Fibroblast of skin of abdomen (primary cell): ENCODE results near the gene PDE3A.

Source experiments
- DNase-seq: peaks from one replicate; pipeline ENCODE4 v3.0.0-alpha.2; 2013

PDE3A gene

GRCh38 chr12:20624718-20625117, 256.4 kb downstream of the PDE3A start:
- peak; percentile 49 for DNase-seq

GRCh38 chr12:20625531-20625930, 257.2 kb downstream of the PDE3A start:
- DNase-seq = no peak

- DNase-seq = no peak
Measured at GRCh38 chr12:20627001-20627588, 258.8 kb downstream of the PDE3A start.

- no peak for DNase-seq
Measured at GRCh38 chr12:20628226-20628787, 260.0 kb downstream of the PDE3A start.

GRCh38 chr12:20628999-20629398, 260.7 kb downstream of the PDE3A start:
- no peak for DNase-seq

- DNase-seq = peak; percentile 30
Measured at GRCh38 chr12:20629414-20630156, 261.2 kb downstream of the PDE3A start.

GRCh38 chr12:20631711-20632110, 263.4 kb downstream of the PDE3A start:
- DNase-seq = peak; percentile 67

- no peak for DNase-seq
Measured at GRCh38 chr12:20641106-20641505, 272.8 kb downstream of the PDE3A start.

- DNase-seq = no peak
Measured at GRCh38 chr12:20643822-20644221, 275.5 kb downstream of the PDE3A start.

GRCh38 chr12:20646239-20646827, 278.0 kb downstream of the PDE3A start:
- peak; percentile 53 for DNase-seq

- no peak for DNase-seq
Measured at GRCh38 chr12:20653871-20654270, 285.5 kb downstream of the PDE3A start.

GRCh38 chr12:20656600-20656999, 288.3 kb downstream of the PDE3A start:
- DNase-seq = no peak

GRCh38 chr12:20657496-20657895, 289.2 kb downstream of the PDE3A start:
- no peak for DNase-seq

GRCh38 chr12:20681334-20681733, 313.0 kb downstream of the PDE3A start:
- no peak for DNase-seq

- no peak for DNase-seq
Measured at GRCh38 chr12:20695232-20695631, 326.9 kb downstream of the PDE3A start, which contains the start of gene SLCO1C1. Gene SLCO1C1 (plus strand): TSS chr12:20695332. CDS start chr12:20699577, 4,245 bp downstream.

GRCh38 chr12:20696181-20696905, 328.0 kb downstream of the PDE3A start:
- no peak for DNase-seq

- DNase-seq = no peak
Measured at GRCh38 chr12:20701106-20701505, 332.8 kb downstream of the PDE3A start.

GRCh38 chr12:20704860-20705259, 336.5 kb downstream of the PDE3A start:
- no peak for DNase-seq

GRCh38 chr12:20711846-20712245, 343.5 kb downstream of the PDE3A start:
- DNase-seq = no peak

- no peak for DNase-seq
Measured at GRCh38 chr12:20716037-20716436, 347.7 kb downstream of the PDE3A start.

GRCh38 chr12:20716985-20717384, 348.6 kb downstream of the PDE3A start:
- DNase-seq = no peak

GRCh38 chr12:20718294-20718693, 350.0 kb downstream of the PDE3A start:
- DNase-seq = no peak

- DNase-seq = no peak
Measured at GRCh38 chr12:20722142-20722541, 353.8 kb downstream of the PDE3A start.
